Left renal cortex interstitium (tissue), 4 donors: ENCODE results near the gene RNASEH1. TPM values are rescaled to one million over a fixed set of nuclear protein-coding genes. Genes with fewer than 3 reads are reported as not detected.

Source experiments
- polyA plus RNA-seq, 4 donors: library from polyadenylated mRNA; unstranded; fragments of 120-200 nt; gene quantifications; one replicate each; pipeline ENCODE4 v1.2.1, GENCODE V29; 2013; ENCODE audit not compliant: insufficient read length in 4 of 4

Gene RNASEH1
- polyA plus RNA-seq, 4 donors: 16.9 to 21.3 (median 19.1) TPM

Other genes starting within 250 kb of the RNASEH1 start
- gene EIPR1, start 180.5 kb downstream of the RNASEH1 start, polyA plus RNA-seq: 10 to 100 TPM; 22.8 to 27.6 (median 26.3) TPM
- gene TRAPPC12, start 178.6 kb downstream of the RNASEH1 start, polyA plus RNA-seq: 100 to 1,000 TPM in 2 of 4 donors, 10 to 100 TPM in 2; 63.9 to 107 (median 83.8) TPM
- gene ADI1, start 38.8 kb downstream of the RNASEH1 start, polyA plus RNA-seq: 10 to 100 TPM; 66.1 to 81.9 (median 71.5) TPM
- 1,000 to 10,000 TPM; 1,441 to 1,978 (median 1,755) TPM for gene RPS7, start 16.9 kb upstream of the RNASEH1 start, polyA plus RNA-seq
- 1 to 10 TPM; 1.0 to 4.5 (median 2.3) TPM for gene COLEC11, start 36.8 kb upstream of the RNASEH1 start, polyA plus RNA-seq
- gene ALLC, start 99.9 kb upstream of the RNASEH1 start, polyA plus RNA-seq: not detected
- under 1 TPM in 3 of 4 donors, not detected in 1; 0.17 to 0.92 (median 0.39) TPM for gene DCDC2C, start 145.2 kb upstream of the RNASEH1 start, polyA plus RNA-seq